SU-DHL-6 (cell line): Measurements from ENCODE around the gene POGLUT2.

Source experiments
- H2AFZ ChIP-seq: fragments of 200-600 bp; sonication (generic); 2 replicates; pipeline ENCODE4 v1.6.1; 2014; ENCODE audit warnings: low read depth, mild to moderate bottlenecking, moderate library complexity, mixed read lengths, antibody characterized with exemption, low read length; ENCODE audit not compliant: severe bottlenecking
- H3F3A ChIP-seq: fragments of 200-600 bp; shearing (Covaris generic); 2 replicates; pipeline ENCODE4 v1.6.0; 2016; ENCODE audit warnings: antibody characterized with exemption, mild to moderate bottlenecking; ENCODE audit not compliant: insufficient read depth
- H3K27ac ChIP-seq: fragments of 200-600 bp; sonication (generic); 2 replicates; pipeline ENCODE4 v1.5.1; 2016; ENCODE audit warnings: low read depth, mild to moderate bottlenecking, low read length, moderate library complexity, mixed read lengths
- H3K27me3 ChIP-seq: fragments of 200-600 bp; sonication (generic), shearing (Covaris generic); 2 replicates; pipeline ENCODE4 v1.6.0; 2014; ENCODE audit warnings: mild to moderate bottlenecking, low read length
- H3K36me3 ChIP-seq: fragments of 200-600 bp; sonication (generic); 2 replicates; pipeline ENCODE4 v1.6.1; 2014; ENCODE audit warnings: mild to moderate bottlenecking, low read length, mixed read lengths
- H3K4me2 ChIP-seq: fragments of 300-600, 200-600 bp; shearing (Covaris generic), sonication (generic); 2 replicates; pipeline ENCODE4 v1.6.0; 2014; ENCODE audit warnings: low read length, low read depth, mild to moderate bottlenecking; ENCODE audit not compliant: poor library complexity, severe bottlenecking
- H3K4me3 ChIP-seq: fragments of 200-600 bp; sonication (generic); 2 replicates; pipeline ENCODE4 v1.5.1; 2014; ENCODE audit warnings: antibody characterized with exemption, low read length, mild to moderate bottlenecking, mixed read lengths; ENCODE audit not compliant: insufficient read depth, poor library complexity, severe bottlenecking
- H3K79me2 ChIP-seq: fragments of 200-600 bp; sonication (generic); 2 replicates; pipeline ENCODE4 v1.6.1; 2014; ENCODE audit warnings: mild to moderate bottlenecking, low read length, moderate library complexity; ENCODE audit not compliant: insufficient read depth
- H3K9ac ChIP-seq: fragments of 200-600 bp; sonication (generic); 2 replicates; pipeline ENCODE4 v1.7.0; 2014; ENCODE audit warnings: mild to moderate bottlenecking, low read length
- H3K9me2 ChIP-seq: fragments of 200-600 bp; sonication (generic); replicated peaks from 2 replicates; pipeline ENCODE4 v1.6.1; 2014; ENCODE audit warnings: low read length; ENCODE audit not compliant: insufficient read depth
- H3K9me3 ChIP-seq: fragments of 200-600 bp; sonication (generic); 2 replicates; pipeline ENCODE4 v1.6.1; 2014; ENCODE audit warnings: low read length, mixed read lengths; ENCODE audit not compliant: insufficient read depth
- H4K20me1 ChIP-seq: fragments of 200-600 bp; sonication (generic); 2 replicates; pipeline ENCODE4 v1.6.1; 2014; ENCODE audit warnings: low read depth, mild to moderate bottlenecking, antibody characterized with exemption, low read length, moderate library complexity, mixed read lengths
- EZH2phosphoT487 ChIP-seq: fragments of 200-600 bp; sonication (generic), shearing (Covaris generic); conservative IDR thresholded peaks from 2 replicates; pipeline ENCODE4 v1.6.1; 2018; ENCODE audit warnings: mild to moderate bottlenecking, antibody characterized with exemption, low read length, moderate library complexity, mixed read lengths
- TF ChIP-seq, protein P1 (sequence below): fragments of 200-600 bp; sonication (generic); IDR thresholded peaks from one replicate; pipeline ENCODE4 v1.5.1; 2017; ENCODE audit warnings: antibody characterized with exemption, mild to moderate bottlenecking, low read length, moderate library complexity; ENCODE audit not compliant: insufficient read depth, poor library complexity, severe bottlenecking

The POGLUT2 gene

GRCh38 chr13:102774214-102774568 is 24.6 kb downstream of the POGLUT2 start:
- Histone ChIP-seq H4K20me1 (no peaks in the 10 kb centered on the region), H3K27me3 (no peaks in the 10 kb centered on the region), H3K9ac (peak overlapping the region; percentile 88), H3K79me2 (peaks cover 39% of the 10 kb centered on the region), H2AFZ (peak overlapping the region; percentile 57), H3K27ac (0 out of 2 replicates have a peak overlapping the region, but pooled peaks have one; percentile 39), H3K9me2 (no peaks in the 10 kb centered on the region), H3K4me3 (peak overlapping the region; percentile 79), H3K9me3 (no peaks in the 10 kb centered on the region), H3K36me3 (no peaks in the 10 kb centered on the region; the same call in 1 of the 2 replicates), H3K4me2 (peak overlapping the region; percentile 66), H3F3A (peaks cover 6% of the 10 kb centered on the region)
- TF ChIP-seq, protein P1, sequence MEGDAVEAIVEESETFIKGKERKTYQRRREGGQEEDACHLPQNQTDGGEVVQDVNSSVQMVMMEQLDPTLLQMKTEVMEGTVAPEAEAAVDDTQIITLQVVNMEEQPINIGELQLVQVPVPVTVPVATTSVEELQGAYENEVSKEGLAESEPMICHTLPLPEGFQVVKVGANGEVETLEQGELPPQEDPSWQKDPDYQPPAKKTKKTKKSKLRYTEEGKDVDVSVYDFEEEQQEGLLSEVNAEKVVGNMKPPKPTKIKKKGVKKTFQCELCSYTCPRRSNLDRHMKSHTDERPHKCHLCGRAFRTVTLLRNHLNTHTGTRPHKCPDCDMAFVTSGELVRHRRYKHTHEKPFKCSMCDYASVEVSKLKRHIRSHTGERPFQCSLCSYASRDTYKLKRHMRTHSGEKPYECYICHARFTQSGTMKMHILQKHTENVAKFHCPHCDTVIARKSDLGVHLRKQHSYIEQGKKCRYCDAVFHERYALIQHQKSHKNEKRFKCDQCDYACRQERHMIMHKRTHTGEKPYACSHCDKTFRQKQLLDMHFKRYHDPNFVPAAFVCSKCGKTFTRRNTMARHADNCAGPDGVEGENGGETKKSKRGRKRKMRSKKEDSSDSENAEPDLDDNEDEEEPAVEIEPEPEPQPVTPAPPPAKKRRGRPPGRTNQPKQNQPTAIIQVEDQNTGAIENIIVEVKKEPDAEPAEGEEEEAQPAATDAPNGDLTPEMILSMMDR: no peak

GRCh38 chr13:102773441-102774213 is 25.1 kb downstream of the POGLUT2 start, which contains the start of gene TEX30:
TSS of gene TEX30 (minus strand) at chr13:102773786. CDS start at chr13:102770026, 3,760 bp downstream.
- H3K9me2 ChIP-seq: no peaks in the 10 kb centered on the region
- no peak for TF ChIP-seq EZH2phosphoT487
- TF ChIP-seq, protein P1: no peak
- H3K4me3 ChIP-seq: peak within 1 kb of the TSS; percentile 79
- H3K4me2 ChIP-seq: peak within 1 kb of the TSS; percentile 66
- H3K9ac ChIP-seq: peak within 1 kb of the TSS; percentile 88
- H3K27me3 ChIP-seq: no peaks in the 10 kb centered on the region
- no peaks in the 10 kb centered on the region for H4K20me1 ChIP-seq
- peaks cover 6% of the 10 kb centered on the region for H3F3A ChIP-seq
- peaks cover 39% of the 10 kb centered on the region for H3K79me2 ChIP-seq
- H3K27ac ChIP-seq: peak within 1 kb of the TSS; percentile 70
- H3K36me3 ChIP-seq: no peaks in the 10 kb centered on the region; the same call in 1 of the 2 replicates
- H3K9me3 ChIP-seq: no peaks in the 10 kb centered on the region
- peak within 1 kb of the TSS; percentile 85 for H2AFZ ChIP-seq

DNA sequence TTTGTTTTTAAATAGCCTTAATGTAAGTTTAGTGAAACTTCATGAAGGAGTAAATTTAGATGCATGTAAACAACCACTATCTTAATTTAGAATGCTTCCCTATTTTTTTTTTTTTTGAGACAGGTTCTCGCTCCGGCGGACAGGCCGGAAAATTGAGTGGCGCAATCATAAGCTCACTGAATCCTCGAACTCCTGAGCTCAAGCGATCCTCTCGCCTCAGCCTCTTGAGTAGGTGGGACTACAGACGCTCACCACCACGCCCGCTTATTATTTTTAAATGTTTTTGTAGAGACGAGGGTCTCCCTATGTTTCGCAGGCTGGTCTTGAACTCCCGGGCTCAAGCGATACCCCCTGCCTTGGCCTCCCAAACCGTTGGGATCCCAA is 26.7 kb downstream of the POGLUT2 start:
- no peaks in the 10 kb centered on the region for H3K9me3 ChIP-seq
- no peak overlapping the region for H2AFZ ChIP-seq
- H3K4me3 ChIP-seq: peak overlapping the region; percentile 79
- peaks cover 8% of the 10 kb centered on the region; the same call in 1 of the 2 replicates for H3K36me3 ChIP-seq
- H3K9ac ChIP-seq: peak overlapping the region; percentile 88
- H3K4me2 ChIP-seq: peak overlapping the region; percentile 66
- H3K27ac ChIP-seq: no peak overlapping the region
- peaks cover 6% of the 10 kb centered on the region for H3F3A ChIP-seq
- no peak for TF ChIP-seq EZH2phosphoT487
- TF ChIP-seq, protein P1: no peak
- no peaks in the 10 kb centered on the region for H3K27me3 ChIP-seq
- H4K20me1 ChIP-seq: no peaks in the 10 kb centered on the region
- no peaks in the 10 kb centered on the region for H3K9me2 ChIP-seq
- H3K79me2 ChIP-seq: peaks cover 39% of the 10 kb centered on the region
